ENCODE measurements around the gene THSD7A. TPM values are rescaled to one million over a fixed set of nuclear protein-coding genes. Genes with fewer than 3 reads are reported as not detected.

THSD7A gene
- total RNA-seq, 2 donors from 2014 or later: 6.6 to 7.0 TPM

GRCh38 chr7:11754123-11754522, 77.9 kb downstream of the THSD7A start:
- intact Hi-C loops (cut with DNase I): no loop called here
- DNase-seq (ENCODE audit: low spot score): no peak

GRCh38 chr7:11753433-11753832, 78.6 kb downstream of the THSD7A start:
- no peak for DNase-seq (ENCODE audit: low spot score)
- intact Hi-C loops (cut with DNase I): no loop called here

GRCh38 chr7:11751807-11752389, 80.1 kb downstream of the THSD7A start:
- DNase-seq (ENCODE audit: low spot score): no peak
- intact Hi-C loops (cut with DNase I): no loop called here

GRCh38 chr7:11751315-11751714, 80.7 kb downstream of the THSD7A start:
- no peak for DNase-seq (ENCODE audit: low spot score)
- intact Hi-C loops (cut with DNase I): no loop called here

GRCh38 chr7:11750191-11750590, 81.8 kb downstream of the THSD7A start:
- intact Hi-C loops (cut with DNase I): no loop called here

GRCh38 chr7:11749629-11750028, 82.4 kb downstream of the THSD7A start:
- intact Hi-C loops (cut with DNase I): no loop called here
- DNase-seq (ENCODE audit: low spot score): no peak

More at GRCh38 chr7:11750191-11750590, 81.8 kb downstream of the THSD7A start:
- DNase-seq (ENCODE audit: low spot score): no peak

- intact Hi-C loops (cut with DNase I): no loop called here
- DNase-seq (ENCODE audit: low spot score): no peak
Observed at GRCh38 chr7:11748884-11749283, 83.1 kb downstream of the THSD7A start.

GRCh38 chr7:11747715-11748485, 84.1 kb downstream of the THSD7A start:
- DNase-seq (ENCODE audit: low spot score): no peak
- intact Hi-C loops (cut with DNase I): no loop called here

GRCh38 chr7:11746591-11746990, 85.4 kb downstream of the THSD7A start:
- intact Hi-C loops (cut with DNase I): no loop called here
- no peak for DNase-seq (ENCODE audit: low spot score)

- DNase-seq (ENCODE audit: low spot score): no peak
- intact Hi-C loops (cut with DNase I): loop anchor here in 1 of 2 donors (2.0 kb wide), 1 partner anchor 61 kb away; no protein-coding TSS in a partner anchor
Observed at GRCh38 chr7:11743548-11743947, 88.5 kb downstream of the THSD7A start.

GRCh38 chr7:11743016-11743415, 89.0 kb downstream of the THSD7A start:
- no peak for DNase-seq (ENCODE audit: low spot score)
- intact Hi-C loops (cut with DNase I): loop anchor here in 1 of 2 donors (2.0 kb wide), 1 partner anchor 60 kb away; no protein-coding TSS in a partner anchor

GRCh38 chr7:11742496-11742895, 89.5 kb downstream of the THSD7A start:
- intact Hi-C loops (cut with DNase I): loop anchor here in 1 of 2 donors (2.0 kb wide), 1 partner anchor 60 kb away; no protein-coding TSS in a partner anchor
- DNase-seq (ENCODE audit: low spot score): no peak

GRCh38 chr7:11737723-11738122, 94.3 kb downstream of the THSD7A start:
- intact Hi-C loops (cut with DNase I): no loop called here
- no peak for DNase-seq (ENCODE audit: low spot score)

- intact Hi-C loops (cut with DNase I): no loop called here
Observed at GRCh38 chr7:11732207-11732606, 99.8 kb downstream of the THSD7A start.

GRCh38 chr7:11730725-11731124, 101.3 kb downstream of the THSD7A start:
- no peak for DNase-seq (ENCODE audit: low spot score)
- intact Hi-C loops (cut with DNase I): no loop called here

More at GRCh38 chr7:11732207-11732606, 99.8 kb downstream of the THSD7A start:
- DNase-seq (ENCODE audit: low spot score): no peak

- intact Hi-C loops (cut with DNase I): no loop called here
- DNase-seq (ENCODE audit: low spot score): no peak
Observed at GRCh38 chr7:11727864-11728263, 104.1 kb downstream of the THSD7A start.

- intact Hi-C loops (cut with DNase I): no loop called here
- peak; percentile 75 for DNase-seq (ENCODE audit: low spot score)
Observed at GRCh38 chr7:11726794-11727155, 105.2 kb downstream of the THSD7A start.

- no peak for DNase-seq (ENCODE audit: low spot score)
- intact Hi-C loops (cut with DNase I): no loop called here
Observed at GRCh38 chr7:11726001-11726793, 105.8 kb downstream of the THSD7A start.

GRCh38 chr7:11716185-11716584, 115.8 kb downstream of the THSD7A start:
- no peak for DNase-seq (ENCODE audit: low spot score)
- intact Hi-C loops (cut with DNase I): no loop called here

- intact Hi-C loops (cut with DNase I): no loop called here
- no peak for DNase-seq (ENCODE audit: low spot score)
Observed at GRCh38 chr7:11714676-11715075, 117.3 kb downstream of the THSD7A start.

Data from posterior vena cava (tissue), 2 donors.